ENCODE results near the gene GGCX.
"Not testable (repeated sequence)": the region's sequence is repeated elsewhere in the genome, so short reads cannot be mapped to it uniquely, and the experiment has no call there.

GGCX gene

GRCh38 chr2:85560812-85561279 is 447 bp downstream of the GGCX start:
- FAIRE-seq: no peak

- not testable (repeated sequence) for FAIRE-seq
These were observed 928 bp downstream of the GGCX start for GRCh38 chr2:85560403-85560726.

- FAIRE-seq: no peak
These were observed 3.1 kb downstream of the GGCX start for GRCh38 chr2:85558160-85558559.

DNA sequence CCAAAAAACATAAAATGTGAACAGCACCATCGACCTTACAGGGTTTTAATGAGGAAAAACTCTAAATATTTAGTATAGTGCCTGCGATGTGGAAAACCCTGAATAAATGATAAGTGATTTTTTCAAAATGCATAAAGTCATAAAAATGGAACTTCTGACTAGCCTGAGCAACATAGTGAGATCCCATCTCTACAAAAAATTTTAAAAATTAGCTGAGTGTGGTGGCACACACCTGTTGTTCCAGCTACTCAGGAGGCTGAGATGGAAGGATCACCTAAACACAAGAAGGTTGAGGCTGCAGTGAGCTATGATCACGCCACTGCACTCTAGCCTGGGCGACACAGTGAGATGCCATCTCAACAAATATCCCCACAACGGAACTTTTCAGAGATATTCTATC is 4.2 kb downstream of the GGCX start:
- no peak for FAIRE-seq

DNA sequence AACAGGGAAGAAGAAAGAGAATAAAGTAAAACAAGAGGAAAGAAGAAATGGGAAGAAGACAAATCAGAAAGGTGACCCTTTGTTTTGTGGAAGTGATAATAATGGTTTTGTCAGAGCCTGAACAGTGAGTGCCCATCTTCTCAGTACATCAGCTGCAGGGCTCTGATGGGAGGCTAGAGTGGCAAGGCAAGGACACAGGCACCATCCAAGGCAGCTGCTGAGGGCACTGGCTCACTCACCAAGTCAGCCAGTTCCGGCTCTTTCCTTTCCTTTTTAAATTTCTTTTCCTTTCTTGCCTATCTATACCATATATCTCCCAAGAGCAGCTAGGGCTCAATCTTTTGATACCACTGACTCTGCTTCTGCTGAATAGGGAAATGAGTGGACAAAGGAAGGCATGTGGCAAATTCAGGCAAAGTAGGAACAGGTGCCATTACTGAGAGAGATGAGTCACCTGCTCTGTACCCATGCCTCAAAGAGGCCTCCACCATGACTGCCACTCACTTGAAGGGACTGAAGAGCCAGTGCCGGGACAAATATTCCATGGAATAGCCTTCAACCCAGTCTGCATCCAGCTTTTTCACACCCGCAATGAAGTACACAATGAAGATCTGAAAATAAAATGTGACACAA is 6.2 kb downstream of the GGCX start:
- no peak for FAIRE-seq

DNA sequence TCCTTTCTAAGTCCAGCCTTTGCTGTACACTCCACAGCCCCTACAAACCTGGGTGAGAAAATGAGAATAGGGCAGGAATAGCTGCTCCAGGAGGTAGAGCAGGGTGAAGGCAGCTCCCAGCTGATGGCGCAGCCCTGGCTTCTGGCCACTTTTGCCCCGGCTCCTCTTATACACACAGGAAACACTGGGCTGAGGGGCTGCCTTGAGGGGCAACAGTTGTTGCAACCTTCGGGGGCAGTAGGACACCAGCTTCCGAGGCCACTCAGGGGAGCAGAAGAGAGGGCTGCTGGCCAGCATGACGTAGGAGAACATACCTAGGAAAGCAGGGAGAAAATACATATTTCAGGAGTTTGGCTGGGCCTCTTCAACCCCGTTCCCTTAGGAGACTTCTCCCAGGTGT is 8.1 kb downstream of the GGCX start:
- no peak for FAIRE-seq

DNA sequence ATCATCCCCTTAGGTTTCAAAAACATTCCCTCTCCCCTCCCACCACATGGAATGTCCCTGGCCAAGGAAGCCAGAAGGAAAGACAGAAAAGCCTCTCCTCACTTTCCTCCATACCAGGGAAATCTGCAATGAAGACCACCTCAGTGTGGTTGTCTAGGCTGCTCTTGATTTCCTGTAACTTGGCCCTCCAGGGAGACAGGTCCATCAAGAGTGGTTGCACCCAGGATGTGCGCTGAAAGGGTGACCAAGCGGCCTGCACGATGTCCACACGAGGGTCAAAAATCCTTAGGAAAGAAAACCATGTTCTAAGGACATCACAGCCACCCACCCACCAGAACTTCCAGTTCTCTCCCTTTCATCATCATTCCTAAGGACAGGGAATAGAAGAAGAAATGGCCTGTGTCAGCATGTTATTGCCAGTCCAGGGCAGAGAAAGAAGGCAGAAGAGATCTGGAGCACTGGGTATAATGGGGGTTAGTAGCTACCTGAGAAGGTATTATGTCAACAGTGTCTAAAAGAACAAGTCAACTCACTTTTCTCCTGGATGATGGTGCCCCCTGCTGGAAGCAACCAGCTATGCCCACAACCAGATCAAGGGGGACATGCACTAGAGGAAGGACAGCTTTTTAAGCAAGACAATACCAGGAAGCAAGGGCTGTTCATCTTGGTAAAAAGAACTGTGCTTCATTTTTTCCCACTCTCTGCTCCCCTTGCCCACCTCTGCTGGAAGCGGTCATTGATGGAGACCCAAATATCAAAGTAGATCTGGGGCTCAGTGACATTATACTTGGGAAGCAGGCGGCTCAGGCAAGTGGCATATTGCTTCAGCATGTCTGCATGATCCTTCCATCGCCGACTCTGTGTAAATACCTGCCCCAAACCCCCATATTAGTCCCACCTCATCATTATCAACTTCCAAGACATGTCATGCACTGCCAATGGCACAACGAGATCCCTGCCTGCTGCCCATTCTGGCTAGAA is 9.3 kb downstream of the GGCX start:
- FAIRE-seq: no peak

- FAIRE-seq: no peak
These were observed 10.8 kb downstream of the GGCX start for GRCh38 chr2:85550486-85550885.

DNA sequence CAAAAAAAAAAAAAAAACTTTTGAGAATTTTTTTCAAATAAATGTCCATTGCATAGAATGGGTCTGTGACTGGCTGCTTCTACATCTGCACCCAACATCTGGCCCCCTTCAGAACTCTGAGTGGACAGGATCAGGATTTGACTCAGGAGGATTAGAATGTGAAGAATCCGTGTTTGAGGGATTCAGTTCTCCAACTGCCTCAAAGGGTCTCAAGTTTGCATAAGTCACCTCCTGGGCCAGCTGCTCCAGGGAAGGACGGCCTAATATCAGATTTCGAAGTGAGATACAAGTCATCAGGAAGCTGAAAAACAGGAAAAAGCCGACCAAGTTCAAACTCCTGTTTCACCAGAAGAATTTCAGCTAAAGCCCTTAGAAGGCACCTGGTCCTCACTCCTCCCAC is 11.5 kb downstream of the GGCX start:
- FAIRE-seq: no peak

DNA sequence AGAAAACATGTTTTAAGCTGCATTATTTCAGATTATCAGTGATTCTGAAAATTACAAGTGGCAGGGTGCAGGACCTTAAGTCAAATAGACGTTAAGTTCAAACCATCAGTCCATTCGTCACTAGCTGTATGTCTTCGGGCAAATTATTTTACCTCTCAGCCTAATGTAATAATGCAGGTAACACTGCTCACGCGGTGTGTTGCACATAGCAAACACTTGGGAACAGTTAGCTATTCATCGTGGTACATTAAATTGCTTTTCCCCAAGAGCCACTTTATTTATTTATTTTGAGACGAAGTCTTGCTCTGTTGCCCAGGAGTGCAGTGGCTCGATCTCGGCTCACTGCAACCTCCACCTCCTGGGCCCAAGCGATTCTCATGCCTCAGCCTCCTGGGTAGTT is 12.2 kb downstream of the GGCX start:
- no peak for FAIRE-seq

GRCh38 chr2:85548608-85548900 is 12.7 kb downstream of the GGCX start:
- no peak for FAIRE-seq

DNA sequence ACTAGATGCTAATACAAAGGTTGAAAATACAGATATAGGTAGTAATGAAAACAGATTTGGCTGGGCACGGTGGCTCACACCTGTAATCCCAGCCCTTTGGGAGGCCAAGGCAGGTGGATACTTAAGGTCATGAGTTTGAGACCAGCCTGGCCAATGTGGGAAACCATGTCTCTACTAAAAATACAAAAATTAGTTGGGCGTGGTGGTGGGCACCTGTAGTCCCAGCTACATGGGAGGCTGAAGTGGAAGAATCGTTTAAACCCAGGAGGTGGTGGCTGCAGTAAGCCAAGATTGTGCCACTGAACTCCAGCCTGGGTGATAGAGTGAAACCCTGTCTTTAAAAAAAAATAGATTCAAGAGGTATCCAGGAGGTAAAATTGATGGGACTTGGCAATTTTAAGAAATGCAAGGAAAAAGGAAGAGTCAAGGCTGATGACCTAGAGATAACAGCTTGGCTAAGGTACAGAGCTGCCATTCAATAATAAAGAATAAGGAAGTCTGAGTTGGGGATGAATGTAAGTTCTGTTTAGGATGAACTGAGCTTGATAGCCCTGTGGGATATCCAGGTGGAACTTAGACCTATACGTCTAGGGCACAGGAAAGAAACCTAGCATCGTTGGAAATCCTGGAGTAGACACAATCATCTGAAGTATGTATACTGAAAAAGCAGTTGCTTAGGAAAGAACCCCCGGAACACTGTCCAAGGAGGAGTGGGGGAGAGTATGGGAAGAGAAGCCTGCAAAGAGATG is 13.3 kb downstream of the GGCX start:
- no peak for FAIRE-seq

- no peak for FAIRE-seq
These were observed 14.0 kb downstream of the GGCX start for GRCh38 chr2:85547089-85547858.

DNA sequence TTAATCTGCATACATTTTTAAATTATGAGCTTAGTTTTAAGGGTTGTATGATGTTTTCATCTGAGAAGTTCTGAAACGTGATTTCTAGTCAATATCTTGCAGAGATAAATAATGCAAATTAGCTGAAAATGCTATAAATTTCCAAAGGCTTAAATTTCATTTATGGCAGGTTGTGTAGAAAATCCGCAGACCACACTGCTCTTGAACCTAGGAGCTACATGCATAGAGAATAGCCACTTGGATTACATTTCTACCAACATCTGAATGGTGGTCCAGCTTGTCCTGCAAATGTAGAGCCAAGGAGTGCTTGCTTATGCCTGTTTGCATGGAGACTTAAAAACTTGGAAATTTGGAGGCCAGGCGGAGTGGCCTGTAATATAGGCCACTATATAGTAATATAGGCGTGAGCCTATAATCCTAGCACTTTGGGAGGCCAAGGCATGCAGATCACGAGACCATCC is 15.5 kb downstream of the GGCX start:
- FAIRE-seq: no peak

DNA sequence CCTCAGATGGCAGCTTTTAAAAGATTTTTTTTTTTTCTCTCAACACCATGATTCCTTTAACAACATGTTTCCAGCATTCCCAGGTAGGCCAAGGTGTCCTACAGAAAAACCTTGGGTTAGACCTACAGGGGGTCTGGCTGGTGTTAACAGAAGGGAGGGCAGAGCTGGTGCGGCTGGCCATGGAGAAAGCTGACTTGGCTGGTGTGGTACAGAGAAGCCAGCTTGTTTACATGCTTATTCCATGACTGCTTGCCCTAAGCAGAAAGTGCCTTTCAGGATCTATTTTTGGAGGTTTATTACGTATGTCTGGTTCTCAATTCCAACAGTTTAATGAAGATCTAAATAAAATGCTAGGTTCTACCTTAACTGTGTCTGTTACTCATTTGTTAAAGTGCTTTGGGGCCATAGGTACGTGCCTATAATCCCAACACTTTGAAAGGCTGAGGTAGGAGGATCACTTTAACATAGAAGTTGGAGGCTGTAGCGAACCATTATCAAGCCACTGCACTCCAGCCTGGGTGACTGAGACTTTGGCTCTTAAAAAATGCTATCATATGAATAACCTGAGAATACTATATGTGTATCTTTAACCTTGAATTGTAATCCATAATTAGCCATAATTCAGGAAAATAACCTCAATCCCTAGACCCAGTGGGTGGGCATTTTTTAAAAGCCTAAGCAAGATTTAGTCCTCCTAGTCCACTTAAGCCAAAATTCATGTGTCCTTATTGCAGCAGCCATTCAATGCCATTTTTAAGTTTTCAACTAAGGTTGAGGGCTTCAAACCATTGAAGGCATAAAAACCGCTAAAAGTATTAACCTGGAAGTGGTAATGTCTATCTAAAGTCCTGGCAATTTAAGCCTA is 16.1 kb downstream of the GGCX start:
- FAIRE-seq: not testable (repeated sequence)

DNA sequence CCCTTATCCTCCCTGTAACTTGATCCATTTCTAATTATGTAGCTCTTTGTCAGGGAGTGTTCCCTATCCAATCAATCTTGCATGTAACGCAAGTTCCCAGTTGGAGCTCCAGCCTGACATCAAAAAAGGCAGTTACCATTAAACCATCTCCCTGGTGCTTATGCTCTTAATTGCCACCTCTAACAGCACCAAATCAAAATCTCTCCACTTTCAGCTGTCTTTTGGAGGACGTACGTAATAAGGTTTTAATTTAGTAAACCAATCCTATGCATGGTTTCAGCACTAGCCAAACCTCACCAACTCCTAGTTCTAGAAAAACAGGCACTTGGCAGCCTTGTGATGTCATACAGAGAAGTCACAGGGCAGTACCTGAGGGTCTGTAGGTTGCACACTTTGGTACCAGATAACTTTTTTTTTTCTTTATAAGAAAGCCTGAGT is 17.0 kb downstream of the GGCX start:
- not testable (repeated sequence) for FAIRE-seq

DNA sequence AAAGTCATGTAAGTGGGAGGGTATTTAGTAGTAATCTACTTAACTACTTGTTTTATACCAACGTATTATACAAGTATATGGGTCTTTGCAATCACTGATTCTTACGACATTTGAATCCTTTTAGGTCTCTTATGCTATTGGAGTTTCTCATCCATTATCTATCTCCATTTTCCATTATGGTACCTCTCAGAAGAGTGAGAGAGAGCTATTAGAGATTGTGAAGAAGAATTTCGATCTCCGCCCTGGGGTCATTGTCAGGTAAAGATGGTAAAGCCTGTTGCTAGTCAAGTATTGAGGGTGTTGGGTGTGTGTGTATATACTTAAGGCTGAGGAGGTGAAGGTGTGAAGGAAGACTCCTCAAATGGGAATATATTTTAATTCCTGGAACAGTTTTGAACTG is 18.5 kb downstream of the GGCX start:
- no peak for FAIRE-seq

- FAIRE-seq: no peak
These were observed 19.4 kb downstream of the GGCX start for GRCh38 chr2:85541753-85542457.

DNA sequence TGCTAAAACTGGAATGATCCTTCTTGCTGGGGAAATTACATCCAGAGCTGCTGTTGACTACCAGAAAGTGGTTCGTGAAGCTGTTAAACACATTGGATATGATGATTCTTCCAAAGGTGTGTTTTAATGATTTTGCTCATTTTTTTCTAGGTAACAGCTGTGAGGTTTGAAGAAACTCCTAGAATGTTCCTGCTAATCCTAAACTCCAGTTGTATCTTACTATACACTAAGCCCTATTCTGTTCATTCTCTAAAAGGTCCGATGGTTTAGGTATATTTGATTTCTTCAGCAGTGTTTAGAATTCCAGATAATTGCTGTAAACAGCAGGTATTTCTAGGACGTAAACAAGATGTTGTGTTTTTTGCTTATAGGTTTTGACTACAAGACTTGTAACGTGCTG is 20.0 kb downstream of the GGCX start:
- FAIRE-seq: no peak

GRCh38 chr2:85540133-85540648 is 21.1 kb downstream of the GGCX start:
- no peak for FAIRE-seq
